ENCODE measurements around the gene SFXN3.

The SFXN3 gene

GRCh38 chr10:101036726-101037125 lies 5.7 kb downstream of the SFXN3 start:
- no peak for DNase-seq

DNA sequence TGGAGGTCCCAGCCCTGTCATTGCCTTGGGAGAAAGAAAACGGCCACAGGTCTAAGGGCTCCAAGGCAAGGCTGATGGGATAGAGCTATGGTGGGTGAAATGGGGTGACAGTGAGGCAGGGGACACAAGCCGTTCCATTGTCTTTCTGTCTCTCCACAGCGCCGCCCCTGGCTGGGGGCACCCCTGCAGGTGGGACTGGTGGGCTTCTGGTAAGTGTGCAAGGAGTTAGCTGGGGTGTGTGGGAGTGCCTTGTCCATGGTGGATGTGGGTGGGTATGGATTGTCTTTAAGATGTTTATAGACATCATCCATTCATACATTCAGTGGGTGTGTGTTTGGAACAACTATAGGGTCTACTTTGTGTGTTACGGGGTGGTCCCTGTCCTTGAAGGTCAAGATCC lies 7.5 kb downstream of the SFXN3 start:
- no peak for DNase-seq

DNA sequence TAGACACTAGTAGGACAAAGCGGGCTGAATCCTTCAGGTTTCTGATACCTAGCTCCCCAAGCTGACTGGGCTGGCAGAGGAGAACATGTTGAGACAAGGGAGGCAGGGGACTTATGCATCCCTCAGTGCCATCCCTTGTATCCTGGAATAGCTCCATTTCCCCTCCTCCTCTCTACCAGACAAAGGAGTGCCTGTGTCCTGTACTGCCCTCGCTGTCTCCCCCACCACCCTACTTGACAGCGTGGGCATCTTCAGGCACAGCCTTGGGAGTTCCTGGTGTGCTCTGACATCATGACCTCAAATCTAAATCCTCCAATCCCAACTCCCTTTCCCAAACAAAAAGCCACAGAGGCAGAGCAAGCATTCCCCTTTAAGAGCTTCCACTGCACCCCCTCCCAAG lies 9.0 kb downstream of the SFXN3 start:
- no peak for DNase-seq

GRCh38 chr10:101040851-101041250 lies 9.8 kb downstream of the SFXN3 start:
- no peak for DNase-seq

DNA sequence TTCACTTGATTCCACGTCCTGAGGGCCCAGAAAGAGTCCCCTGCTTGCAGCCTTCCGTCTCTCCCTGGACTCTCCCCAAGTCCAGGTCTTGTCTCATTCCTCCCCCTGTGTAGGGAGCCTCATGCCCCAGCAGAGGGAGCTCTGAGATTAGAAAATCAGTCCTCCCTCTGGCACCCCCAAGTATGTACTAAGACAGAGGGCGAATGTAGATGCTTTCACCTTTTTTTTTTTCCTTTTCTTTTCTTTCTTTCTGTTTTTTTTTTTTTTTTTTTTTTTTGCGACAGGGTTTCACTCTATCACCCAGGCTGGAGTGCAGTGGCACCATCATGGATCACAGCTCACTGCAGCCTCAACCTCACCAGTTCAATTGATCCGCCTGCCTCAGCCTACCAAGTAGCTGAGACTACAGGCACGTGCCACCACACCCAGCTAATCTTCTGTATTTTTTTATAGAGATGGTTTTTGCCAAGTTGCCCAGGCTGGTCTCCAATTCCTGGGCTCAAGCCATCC lies 10.3 kb downstream of the SFXN3 start:
- DNase-seq, result peak; percentile 81

DNA sequence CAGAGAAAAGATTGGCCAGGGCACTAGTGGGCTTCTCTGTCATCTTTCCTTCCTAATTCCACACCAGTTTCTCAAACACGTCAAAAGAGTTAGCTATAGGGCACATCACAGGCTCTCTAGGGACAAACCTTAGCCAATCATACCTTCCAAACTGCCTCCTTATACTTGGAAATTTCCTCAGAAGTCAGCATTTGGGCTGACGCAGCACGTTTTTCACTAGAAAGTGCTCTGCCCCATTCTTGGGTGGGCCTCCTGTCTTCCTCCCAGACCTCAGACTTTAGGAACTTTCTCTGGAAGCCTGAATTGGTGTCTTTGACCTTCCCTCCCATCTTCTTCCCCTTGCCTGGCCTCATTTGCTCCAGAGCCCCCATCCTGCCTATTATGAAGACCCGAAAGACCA lies 11.1 kb downstream of the SFXN3 start:
- no peak for DNase-seq

DNA sequence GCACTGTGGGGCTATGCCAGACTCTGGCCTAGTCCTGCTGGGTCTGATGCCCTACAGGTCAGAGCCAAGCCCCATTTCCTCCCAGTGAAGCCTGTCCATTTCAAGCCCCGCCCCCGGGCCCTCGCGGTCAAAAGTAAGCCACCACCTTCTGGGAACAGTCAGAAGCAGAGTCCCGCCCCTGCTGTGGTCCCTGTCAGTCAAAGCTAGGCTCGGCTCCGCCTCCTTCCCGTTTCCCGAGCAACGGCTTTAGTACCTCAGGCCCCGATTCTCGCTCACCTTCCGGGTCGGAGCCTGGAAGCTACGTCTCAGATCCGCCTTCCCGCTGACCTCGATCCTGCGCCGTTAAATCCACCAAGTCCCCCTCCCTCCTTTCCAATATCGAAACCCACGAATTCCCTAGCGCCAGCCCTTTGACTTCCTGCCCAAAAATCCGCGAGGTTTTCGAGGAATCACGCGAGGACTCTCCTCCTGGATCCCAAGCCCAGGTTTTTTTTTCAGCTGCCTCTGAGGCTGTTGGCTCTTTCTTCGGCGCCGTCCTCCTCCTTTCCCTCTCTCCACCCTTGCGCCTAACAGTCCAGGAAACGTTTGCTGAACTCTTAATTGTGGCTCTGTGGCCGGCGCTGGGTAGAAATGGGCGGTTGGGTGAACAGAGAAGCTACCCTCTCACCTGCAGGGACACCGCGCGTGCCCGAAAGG lies 11.8 kb downstream of the SFXN3 start:
- peak; percentile 93 for DNase-seq

DNA sequence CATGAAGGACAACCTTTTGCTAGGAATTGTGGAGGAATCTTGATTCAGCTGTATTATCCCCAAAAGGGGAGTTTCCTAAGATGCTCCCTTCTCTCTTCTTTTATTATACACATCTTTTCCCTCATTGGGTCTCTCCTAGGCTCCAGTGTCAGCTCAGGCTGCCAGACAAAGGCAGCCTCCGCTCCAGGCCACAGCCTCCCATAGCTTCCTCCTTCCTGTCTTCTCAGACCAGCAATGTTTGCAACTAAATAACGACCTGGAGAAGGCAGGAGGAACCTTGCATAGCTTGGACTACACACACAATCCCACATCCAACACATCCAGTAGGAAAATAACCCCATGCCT lies 12.3 kb downstream of the SFXN3 start:
- no peak for DNase-seq

GRCh38 chr10:101044117-101044516 lies 13.1 kb downstream of the SFXN3 start:
- no peak for DNase-seq

DNA sequence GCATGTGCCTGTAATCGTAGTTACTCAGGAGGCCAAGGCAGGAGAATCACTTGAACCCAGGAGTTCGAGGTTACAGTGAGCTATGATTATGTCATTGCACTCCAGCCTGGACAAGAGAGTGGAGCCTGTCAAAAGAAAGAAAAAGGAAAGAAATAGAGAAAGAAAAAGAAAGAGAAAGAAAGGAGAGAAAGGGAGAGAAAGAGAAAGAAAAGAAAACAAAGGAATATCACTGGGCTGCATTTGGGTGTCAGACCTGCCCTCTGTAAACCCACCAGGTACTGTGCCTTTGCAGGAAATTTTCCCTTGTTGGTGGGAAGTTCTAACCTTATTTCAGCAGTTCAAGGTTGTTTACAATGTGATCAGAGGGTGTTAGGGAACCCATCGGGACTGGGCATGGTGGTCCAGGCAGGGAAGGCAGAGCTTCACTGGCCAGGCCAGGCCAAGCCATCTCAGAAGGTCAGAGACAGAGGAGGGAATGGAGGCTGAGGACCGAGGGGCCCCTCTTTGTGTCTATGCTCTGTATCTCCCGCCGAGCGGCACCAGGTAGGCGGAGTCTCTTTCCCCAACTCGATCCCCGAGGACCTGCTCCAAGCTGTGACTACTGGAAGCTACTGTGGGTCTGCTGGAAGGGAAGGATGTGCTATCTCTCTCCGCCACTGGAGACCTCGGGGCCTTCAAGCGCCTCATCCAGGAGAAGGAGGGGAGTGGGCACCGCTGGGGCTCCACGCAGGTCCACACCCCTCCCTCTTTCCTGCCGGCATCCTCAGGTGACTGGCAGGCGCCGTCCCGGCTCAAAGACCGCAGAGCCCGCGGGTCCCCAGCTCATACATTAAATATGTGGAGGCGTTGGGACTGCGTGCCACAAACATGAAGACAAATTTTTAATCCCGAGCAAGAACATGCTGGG lies 15.6 kb downstream of the SFXN3 start:
- DNase-seq, result no peak

- DNase-seq, result no peak
Observed at GRCh38 chr10:101047268-101047667, 16.2 kb downstream of the SFXN3 start.

DNA sequence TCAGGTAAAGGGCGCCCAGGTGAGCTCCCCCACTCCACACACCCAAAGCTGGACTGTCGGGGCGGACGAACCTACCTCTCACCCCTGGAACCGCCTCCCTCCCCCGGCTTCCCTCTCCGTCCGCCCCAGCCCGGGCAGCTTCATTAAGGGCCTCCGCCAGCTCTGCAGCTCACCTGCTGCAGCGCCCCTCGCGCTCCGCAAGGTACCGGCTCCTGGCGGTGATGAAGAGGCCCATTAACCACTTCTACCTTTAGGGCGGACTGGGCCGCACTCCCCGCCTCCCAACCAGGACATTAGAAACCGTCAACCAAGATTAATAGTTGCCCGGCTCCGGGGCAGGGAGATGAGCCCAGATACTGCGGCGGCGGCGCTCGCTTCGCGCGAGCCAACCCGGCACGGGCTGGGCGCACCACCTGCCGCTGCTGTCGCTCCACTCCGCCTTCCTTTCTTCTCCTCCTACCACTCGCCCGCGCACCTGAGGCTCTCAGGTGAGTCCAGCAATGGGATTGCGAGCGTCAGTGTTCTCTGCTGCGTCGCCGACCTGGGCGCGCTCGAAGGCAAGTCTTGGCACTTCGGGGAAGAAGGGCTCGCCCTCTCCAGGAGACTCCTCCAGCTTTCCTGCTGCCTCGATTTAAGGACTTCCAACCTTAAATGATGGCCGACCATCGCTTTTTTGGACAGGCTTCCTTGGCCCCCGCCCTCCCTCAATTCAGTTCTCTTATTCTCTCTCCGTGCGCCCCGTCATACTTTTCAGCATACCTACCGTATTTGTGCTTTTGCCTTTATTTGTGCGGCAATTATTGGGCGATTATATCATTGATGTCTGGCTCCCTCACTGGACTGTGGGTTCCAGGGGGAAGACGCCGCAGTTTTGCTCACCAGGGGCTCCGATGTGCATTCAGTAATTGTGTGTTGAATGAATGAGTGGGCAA lies 17.2 kb downstream of the SFXN3 start:
- no peak for DNase-seq

DNA sequence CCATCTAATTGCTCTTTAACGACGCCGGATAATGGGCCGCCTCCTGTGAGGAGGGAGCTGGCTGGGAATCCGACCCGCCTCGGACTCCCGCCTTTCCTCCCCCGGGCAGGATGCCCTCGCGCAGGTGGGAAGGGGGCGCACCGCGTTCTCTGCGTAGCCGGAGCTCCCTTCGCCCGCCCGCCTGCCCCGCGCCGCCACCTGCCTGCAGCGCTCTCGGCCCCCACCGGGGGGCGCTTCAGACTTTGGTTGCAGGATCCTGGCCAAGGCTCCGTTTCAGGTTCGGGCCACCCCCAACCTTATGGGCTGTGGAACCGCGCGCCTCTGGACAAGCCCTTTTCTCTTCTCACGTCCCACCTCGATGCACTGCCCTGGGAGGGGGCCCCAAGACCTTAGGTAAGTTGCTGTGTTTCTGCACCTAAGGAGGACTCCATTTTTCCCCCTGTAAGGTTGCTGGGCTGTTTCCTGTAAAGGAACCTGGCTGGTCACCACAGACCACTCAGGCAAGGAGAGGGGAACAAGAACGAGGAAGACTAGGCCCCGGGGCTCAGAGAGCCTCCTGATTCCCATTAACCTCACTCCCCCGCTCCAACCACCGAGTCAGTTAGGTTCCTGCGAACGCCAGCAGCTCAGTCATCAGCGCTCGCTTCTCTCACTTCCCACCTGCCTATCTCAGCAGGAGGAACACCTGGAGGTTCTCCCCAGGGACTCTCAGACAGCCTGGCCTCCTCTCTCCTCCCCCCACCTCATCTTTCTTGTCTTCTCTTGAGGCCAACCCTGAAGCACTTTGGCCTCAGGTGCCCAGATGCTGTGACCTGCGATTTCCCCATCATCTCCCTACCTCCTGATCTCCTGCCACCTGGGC lies 19.4 kb downstream of the SFXN3 start:
- DNase-seq, result peak; percentile 84

- DNase-seq, result no peak
Observed at GRCh38 chr10:101052285-101052684, 21.3 kb downstream of the SFXN3 start.

GRCh38 chr10:101053516-101053915 lies 22.5 kb downstream of the SFXN3 start:
- no peak for DNase-seq

GRCh38 chr10:101054351-101054750 lies 23.3 kb downstream of the SFXN3 start:
- no peak for DNase-seq

- DNase-seq, result no peak
Observed at GRCh38 chr10:101054876-101055275, 23.8 kb downstream of the SFXN3 start.

GRCh38 chr10:101055411-101055810 lies 24.4 kb downstream of the SFXN3 start:
- DNase-seq, result no peak

DNA sequence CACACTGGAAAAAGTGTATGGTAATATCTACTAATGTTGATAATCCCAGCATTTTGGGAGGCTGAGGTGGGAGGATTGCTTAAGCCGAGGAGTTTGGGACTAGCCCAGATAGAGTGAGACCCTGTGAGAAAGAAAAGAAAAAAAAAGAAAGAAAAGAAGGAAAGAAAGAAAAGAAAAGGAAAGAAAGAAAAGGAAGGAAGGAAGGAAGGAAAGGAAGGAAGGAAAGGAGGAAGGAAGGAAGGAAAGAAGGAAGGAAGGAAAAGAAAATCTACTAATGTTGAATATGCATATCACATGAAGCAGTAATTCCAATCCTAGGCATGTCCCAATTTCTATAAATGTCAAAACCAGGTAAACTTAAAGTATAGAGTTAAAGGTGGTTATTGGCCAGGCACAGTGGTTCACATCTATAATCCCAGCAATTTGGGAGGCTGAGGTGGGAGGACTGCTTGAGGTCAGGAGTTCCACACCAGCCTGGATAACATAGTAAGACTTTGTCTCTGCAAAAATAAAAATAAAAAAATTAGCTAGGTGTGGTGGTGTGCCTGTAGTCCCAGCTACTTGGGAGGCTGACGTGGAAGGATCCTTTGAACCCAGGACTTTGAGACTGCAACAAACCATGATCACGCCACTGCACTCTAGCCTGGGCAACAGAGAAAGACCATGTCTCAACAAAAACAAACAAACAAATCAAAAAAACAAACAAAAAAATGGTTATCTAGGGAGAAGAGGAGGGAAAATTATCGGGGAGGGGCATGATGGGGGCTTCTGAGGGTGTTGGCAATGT lies 25.5 kb downstream of the SFXN3 start:
- no peak for DNase-seq

DNA sequence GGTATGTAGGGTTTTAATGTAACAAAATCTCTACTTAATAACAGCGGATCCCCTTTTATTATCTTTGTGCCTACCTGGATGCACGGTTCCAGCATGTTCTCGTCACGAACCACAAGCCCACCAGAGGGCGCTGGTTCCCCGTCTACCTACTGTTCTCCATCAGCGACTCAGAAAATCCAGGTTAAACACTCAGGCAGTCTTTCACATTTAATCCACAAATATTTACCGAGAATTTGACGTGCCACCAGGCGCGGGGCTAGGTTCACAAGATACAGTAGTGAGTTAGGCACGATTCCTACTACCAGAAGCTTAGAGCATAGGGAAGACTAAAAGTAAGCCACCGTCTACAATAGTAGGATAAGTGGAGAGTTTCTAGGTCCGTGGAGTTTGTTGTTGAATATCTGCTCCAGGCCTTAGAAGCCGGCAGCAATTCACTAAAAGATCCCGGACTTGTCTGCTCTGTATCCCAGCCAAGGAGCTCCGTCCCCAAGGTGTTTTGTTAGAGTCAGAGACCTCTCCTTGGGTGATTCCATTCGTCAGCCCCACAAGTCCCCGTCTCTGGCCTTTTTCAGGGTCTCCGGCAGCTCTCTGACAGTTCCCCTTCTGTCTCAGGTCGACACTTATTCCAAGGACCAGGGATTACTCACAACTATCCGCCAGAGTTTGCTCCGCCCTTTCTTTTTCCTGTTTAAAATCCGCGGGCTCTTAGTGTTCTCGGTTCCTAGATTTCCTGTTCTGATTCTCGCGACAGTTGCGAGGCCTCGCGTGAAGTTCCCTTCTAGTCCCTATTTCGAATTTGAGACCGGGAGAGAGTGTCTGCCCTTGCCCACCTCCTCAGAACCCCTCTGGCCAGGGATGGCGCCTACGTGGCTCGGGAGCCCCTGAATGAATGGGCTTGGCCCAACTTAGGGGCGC lies 29.3 kb downstream of the SFXN3 start:
- DNase-seq, result peak; percentile 95

Data from CD4-positive, alpha-beta T cell treated with Interleukin-17A for 4 hours (primary cell).